ENCODE measurements around the gene TNFRSF12A. TPM values are rescaled to one million over a fixed set of nuclear protein-coding genes. Genes with fewer than 3 reads are reported as not detected.

Gene TNFRSF12A
- total RNA-seq, 1 donor from 2014 or later: 71.3 TPM

GRCh38 chr16:3023669-3024478 lies 3.7 kb downstream of the TNFRSF12A start, which contains the start of the genes HCFC1R1 and THOC6:
HCFC1R1 (minus strand) TSS chr16:3023942; CDS start chr16:3023941, 1 bp downstream.
THOC6 (plus strand) TSS chr16:3024035; CDS start chr16:3024327, 292 bp downstream.
- peak; percentile 97 for DNase-seq (ENCODE audit: extremely low spot score, unreplicated experiment)
- Mint-ChIP-seq H3K4me3 (ENCODE audit: unreplicated experiment) (peak within 1 kb of the TSS; percentile 86), H3K27me3 (ENCODE audit: unreplicated experiment) (peaks cover 2% of the 10 kb centered on the region), H3K27ac (ENCODE audit: unreplicated experiment) (peak within 1 kb of the TSS; percentile 96), H3K4me1 (ENCODE audit: unreplicated experiment) (peaks cover 33% of the 10 kb centered on the region), H3K36me3 (ENCODE audit: unreplicated experiment) (peaks cover 2% of the 10 kb centered on the region), H3K9me3 (ENCODE audit: unreplicated experiment) (no peaks in the 10 kb centered on the region)
- TF ChIP-seq CTCF (IDR thresholded peaks at IDR 0.05): no peak

- H3K4me1 Mint-ChIP-seq (ENCODE audit: unreplicated experiment): peaks cover 27% of the 10 kb centered on the region
Observed at GRCh38 chr16:3025032-3026002, 5.1 kb downstream of the TNFRSF12A start.

GRCh38 chr16:3026003-3026378 lies 5.8 kb downstream of the TNFRSF12A start:
- H3K9me3 Mint-ChIP-seq (ENCODE audit: unreplicated experiment): no peaks in the 10 kb centered on the region
- H3K4me1 Mint-ChIP-seq (ENCODE audit: unreplicated experiment): peaks cover 27% of the 10 kb centered on the region
- TF ChIP-seq CTCF (IDR thresholded peaks at IDR 0.05): no peak
- DNase-seq (ENCODE audit: extremely low spot score, unreplicated experiment): no peak
- no peak overlapping the region for H3K27ac Mint-ChIP-seq (ENCODE audit: unreplicated experiment)
- no peaks in the 10 kb centered on the region for H3K27me3 Mint-ChIP-seq (ENCODE audit: unreplicated experiment)
- peaks cover 2% of the 10 kb centered on the region for H3K36me3 Mint-ChIP-seq (ENCODE audit: unreplicated experiment)
- no peak overlapping the region for H3K4me3 Mint-ChIP-seq (ENCODE audit: unreplicated experiment)

More at GRCh38 chr16:3025032-3026002, 5.1 kb downstream of the TNFRSF12A start:
- Mint-ChIP-seq H3K27ac (ENCODE audit: unreplicated experiment) (no peak overlapping the region), H3K36me3 (ENCODE audit: unreplicated experiment) (peaks cover 2% of the 10 kb centered on the region), H3K4me3 (ENCODE audit: unreplicated experiment) (peak overlapping the region; percentile 86), H3K27me3 (ENCODE audit: unreplicated experiment) (no peaks in the 10 kb centered on the region), H3K9me3 (ENCODE audit: unreplicated experiment) (no peaks in the 10 kb centered on the region)
- no peak for TF ChIP-seq CTCF (IDR thresholded peaks at IDR 0.05)
- DNase-seq (ENCODE audit: extremely low spot score, unreplicated experiment): no peak

DNA sequence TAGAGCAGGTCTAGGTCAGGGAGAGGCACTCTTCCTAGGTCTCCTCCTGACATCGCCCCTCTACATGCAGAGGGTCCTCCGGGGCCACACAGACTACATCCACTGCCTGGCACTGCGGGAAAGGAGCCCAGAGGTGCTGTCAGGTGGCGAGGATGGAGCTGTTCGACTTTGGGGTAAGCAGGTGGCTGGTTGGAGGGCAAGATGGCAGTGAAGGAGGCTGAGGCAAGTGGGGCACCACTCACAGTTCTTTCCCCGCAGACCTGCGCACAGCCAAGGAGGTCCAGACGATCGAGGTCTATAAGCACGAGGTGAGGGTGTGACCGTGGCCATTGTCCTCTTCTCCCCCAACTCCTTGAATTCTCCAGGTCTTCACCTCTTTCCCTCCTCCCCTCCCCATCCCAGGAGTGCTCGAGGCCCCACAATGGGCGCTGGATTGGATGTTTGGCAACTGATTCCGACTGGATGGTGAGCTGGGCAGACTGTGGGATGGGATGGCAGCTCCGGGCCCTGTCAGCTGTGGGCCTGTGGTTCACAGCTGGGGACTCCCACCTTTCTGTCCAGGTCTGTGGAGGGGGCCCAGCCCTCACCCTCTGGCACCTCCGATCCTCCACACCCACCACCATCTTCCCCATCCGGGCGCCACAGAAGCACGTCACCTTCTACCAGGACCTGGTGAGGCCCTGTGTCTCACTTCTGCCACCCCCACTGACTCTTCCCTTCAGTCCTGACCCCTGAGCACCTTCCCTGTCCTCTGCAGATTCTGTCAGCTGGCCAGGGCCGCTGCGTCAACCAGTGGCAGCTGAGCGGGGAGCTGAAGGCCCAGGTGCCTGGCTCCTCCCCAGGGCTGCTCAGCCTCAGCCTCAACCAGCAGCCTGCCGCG lies 6.7 kb downstream of the TNFRSF12A start:
- no peaks in the 10 kb centered on the region for H3K9me3 Mint-ChIP-seq (ENCODE audit: unreplicated experiment)
- DNase-seq (ENCODE audit: extremely low spot score, unreplicated experiment): no peak
- no peak overlapping the region for H3K4me3 Mint-ChIP-seq (ENCODE audit: unreplicated experiment)

More for the DNA sequence above, 6.7 kb downstream of the TNFRSF12A start:
- H3K4me1 Mint-ChIP-seq (ENCODE audit: unreplicated experiment): peaks cover 19% of the 10 kb centered on the region
- H3K27me3 Mint-ChIP-seq (ENCODE audit: unreplicated experiment): no peaks in the 10 kb centered on the region
- no peak for TF ChIP-seq CTCF (IDR thresholded peaks at IDR 0.05)
- peaks cover 2% of the 10 kb centered on the region for H3K36me3 Mint-ChIP-seq (ENCODE audit: unreplicated experiment)
- H3K27ac Mint-ChIP-seq (ENCODE audit: unreplicated experiment): no peak overlapping the region
